Gastrocnemius medialis (tissue), 4 donors: ENCODE measurements around the gene TBC1D3I.
"Not testable (repeated sequence)": the region's sequence is repeated elsewhere in the genome, so short reads cannot be mapped to it uniquely, and the experiment has no call there.

ENCODE experiments used
- CTCF ChIP-seq, 5 experiments: fragments of 450-650 bp in 3 of 5; fragments of 200-600 bp in 2 of 5; sonication (generic) in 2 of 5; IDR thresholded peaks in 4 of 5; conservative IDR thresholded peaks in 1 of 5; 1 replicate in 4 of 5; 2 replicates in 1 of 5; pipeline ENCODE4 v1.5.1; 2016 to 2019; ENCODE audit warnings: antibody characterized with exemption in 5 of 5, mild to moderate bottlenecking in 3 of 5, moderate library complexity in 3 of 5
- POLR2A ChIP-seq, 2 donors: fragments of 450-650 bp; IDR thresholded peaks; one replicate each; pipeline ENCODE4 v1.6.1; 2017; ENCODE audit warnings: antibody characterized with exemption in 2 of 2, mild to moderate bottlenecking in 2 of 2, moderate library complexity in 2 of 2

GRCh38 chr17:36242046-36242445, 22.3 kb downstream of the TBC1D3I start:
- not testable (repeated sequence) for TF ChIP-seq CTCF (IDR thresholded peaks at IDR 0.05 in 4 of 5, conservative IDR thresholded peaks at IDR 0.05 in 1 of 5); POLR2A (IDR thresholded peaks at IDR 0.05)
